Activated CD4-positive, alpha-beta memory T cell treated with anti-CD3 and anti-CD28 coated beads, Interleukin-2, amount 10 ng/mL, durations not matched to agents 7 days and 5 days (primary cell): Measurements from ENCODE around the gene REXO5. TPM values are rescaled to one million over a fixed set of nuclear protein-coding genes. Genes with fewer than 3 reads are reported as not detected.

Experiments
- CTCF ChIA-PET: fragments of 350-600 bp; sonication (Branson Sonifier 250); formaldehyde crosslinking; loops from one replicate; lab custom pipeline; 2021; ENCODE audit warnings: antibody characterized with exemption, inconsistent platforms; lab: Charles Lee
- POLR2A ChIA-PET: fragments of 350-600 bp; sonication (Branson Sonifier 250); formaldehyde crosslinking; loops from one replicate; lab custom pipeline; 2021; ENCODE audit warnings: antibody characterized with exemption; lab: Charles Lee
- DNase-seq: peaks from one replicate; pipeline ENCODE4 v3.0.0-alpha.2; 2020
- H3K27ac Mint-ChIP-seq: one replicate; pipeline ENCODE4 v1.8.0; 2021; ENCODE audit warnings: mild to moderate bottlenecking, mixed read lengths
- H3K27me3 Mint-ChIP-seq: one replicate; pipeline ENCODE4 v1.8.0; 2021; ENCODE audit warnings: mixed read lengths
- H3K36me3 Mint-ChIP-seq: one replicate; pipeline ENCODE4 v1.8.0; 2021; ENCODE audit warnings: low read depth, mixed read lengths
- H3K4me1 Mint-ChIP-seq: one replicate; pipeline ENCODE4 v1.8.0; 2021; ENCODE audit warnings: mixed read lengths
- H3K4me3 Mint-ChIP-seq: one replicate; pipeline ENCODE4 v1.8.0; 2021; ENCODE audit warnings: mild to moderate bottlenecking, mixed read lengths
- H3K9me3 Mint-ChIP-seq: one replicate; pipeline ENCODE4 v1.8.0; 2021; ENCODE audit warnings: mixed read lengths
- total RNA-seq, 2 experiments: library from RNA; stranded (reverse); gene quantifications; one replicate each; pipeline ENCODE4 v1.2.3, GENCODE V29; 2021

Gene REXO5
- total RNA-seq, 2 experiments from 2014 or later = 16.2 to 17.4 TPM

GRCh38 chr16:20866801-20867200, 60.5 kb downstream of the REXO5 start:
- H3K27ac Mint-ChIP-seq = peak overlapping the region; percentile 78
- POLR2A ChIA-PET = interaction anchor here (0.9 to 4.3 kb wide), 5 partner anchors 7 to 33 kb away, joined by 3 to 28 read pairs (median 6); partner anchors contain the start of genes DCUN1D3 and LYRM1

GRCh38 chr16:20867585-20867984, 61.3 kb downstream of the REXO5 start:
- no peaks in the 10 kb centered on the region for H3K9me3 Mint-ChIP-seq
- no peak overlapping the region for H3K4me3 Mint-ChIP-seq
- DNase-seq = no peak
- POLR2A ChIA-PET = interaction anchor here (1.5 to 4.3 kb wide), 2 partner anchors 14 to 32 kb away, joined by 4 to 28 read pairs; partner anchors contain the start of genes DCUN1D3 and LYRM1
- H3K36me3 Mint-ChIP-seq = peaks cover 62% of the 10 kb centered on the region
- peaks cover 75% of the 10 kb centered on the region for H3K4me1 Mint-ChIP-seq
- no peak overlapping the region for H3K27ac Mint-ChIP-seq
- H3K27me3 Mint-ChIP-seq = no peaks in the 10 kb centered on the region
- CTCF ChIA-PET = interaction anchor here (1.4 kb wide), 1 partner anchor 17 kb away, joined by 3 read pairs; no protein-coding TSS in a partner anchor

More at GRCh38 chr16:20866801-20867200, 60.5 kb downstream of the REXO5 start:
- H3K9me3 Mint-ChIP-seq = no peaks in the 10 kb centered on the region
- no peak overlapping the region for H3K4me3 Mint-ChIP-seq
- H3K27me3 Mint-ChIP-seq = no peaks in the 10 kb centered on the region
- H3K36me3 Mint-ChIP-seq = peaks cover 64% of the 10 kb centered on the region
- no peak for DNase-seq
- CTCF ChIA-PET = interaction anchor here (0.6 to 4.1 kb wide), 4 partner anchors 8 to 1785 kb away, joined by 3 to 32 read pairs (median 6); no protein-coding TSS in a partner anchor
- H3K4me1 Mint-ChIP-seq = peaks cover 67% of the 10 kb centered on the region

GRCh38 chr16:20868890-20869289, 62.6 kb downstream of the REXO5 start:
- Mint-ChIP-seq H3K36me3 (peaks cover 57% of the 10 kb centered on the region), H3K9me3 (no peaks in the 10 kb centered on the region), H3K4me3 (no peak overlapping the region), H3K4me1 (peaks cover 79% of the 10 kb centered on the region), H3K27ac (peak overlapping the region; percentile 14), H3K27me3 (no peaks in the 10 kb centered on the region)
- POLR2A ChIA-PET = no interaction called here
- CTCF ChIA-PET = no interaction called here
- no peak for DNase-seq

- Mint-ChIP-seq H3K9me3 (no peaks in the 10 kb centered on the region), H3K4me3 (no peak overlapping the region), H3K4me1 (peaks cover 80% of the 10 kb centered on the region), H3K27ac (no peak overlapping the region), H3K36me3 (peaks cover 46% of the 10 kb centered on the region), H3K27me3 (no peaks in the 10 kb centered on the region)
- ChIA-PET CTCF (no interaction called here), POLR2A (interaction anchor here (0.6 to 1.5 kb wide), 3 partner anchors 63 to 1326 kb away, joined by 3 to 5 read pairs (median 4); partner anchors contain the start of genes ERI2 and REXO5)
- DNase-seq = no peak
These were observed 63.9 kb downstream of the REXO5 start for GRCh38 chr16:20870122-20870820.

- H3K36me3 Mint-ChIP-seq = peaks cover 44% of the 10 kb centered on the region
- peaks cover 78% of the 10 kb centered on the region for H3K4me1 Mint-ChIP-seq
- no peaks in the 10 kb centered on the region for H3K9me3 Mint-ChIP-seq
- no peak overlapping the region for H3K4me3 Mint-ChIP-seq
- CTCF ChIA-PET = interaction anchor here (1.2 kb wide), 1 partner anchor 21 kb away, joined by 5 read pairs; no protein-coding TSS in a partner anchor
- no peak overlapping the region for H3K27ac Mint-ChIP-seq
- no peak for DNase-seq
- no peaks in the 10 kb centered on the region for H3K27me3 Mint-ChIP-seq
- POLR2A ChIA-PET = interaction anchor here (1.0 to 1.5 kb wide), 2 partner anchors 64 to 73 kb away, joined by 3 to 4 read pairs; partner anchors contain the start of genes ERI2 and REXO5
These were observed 64.9 kb downstream of the REXO5 start for GRCh38 chr16:20871258-20871657.

- Mint-ChIP-seq H3K4me3 (no peak overlapping the region), H3K9me3 (no peaks in the 10 kb centered on the region), H3K4me1 (peaks cover 76% of the 10 kb centered on the region), H3K27me3 (no peaks in the 10 kb centered on the region), H3K27ac (peak overlapping the region; percentile 9), H3K36me3 (peaks cover 42% of the 10 kb centered on the region)
- DNase-seq = no peak
- ChIA-PET POLR2A (interaction anchor here (7.0 kb wide), 1 partner anchor 29 kb away, joined by 113 read pairs; the partner anchor contains the start of genes DCUN1D3 and LYRM1), CTCF (interaction anchor here (0.7 to 3.3 kb wide), 3 partner anchors 18 to 23 kb away, joined by 3 to 32 read pairs (median 5); no protein-coding TSS in a partner anchor)
These were observed 65.9 kb downstream of the REXO5 start for GRCh38 chr16:20871941-20872815.

- ChIA-PET CTCF (interaction anchor here (0.6 to 3.3 kb wide), 7 partner anchors 9 to 650 kb away, joined by 3 to 32 read pairs (median 3); partner anchors contain the start of gene LYRM1), POLR2A (interaction anchor here (2.0 to 7.0 kb wide), 5 partner anchors 8 to 66 kb away, joined by 5 to 113 read pairs (median 18); partner anchors contain the start of genes DCUN1D3, ERI2, LYRM1 and REXO5)
- Mint-ChIP-seq H3K27ac (peak overlapping the region; percentile 93), H3K9me3 (no peaks in the 10 kb centered on the region), H3K4me3 (no peak overlapping the region), H3K27me3 (no peaks in the 10 kb centered on the region), H3K4me1 (peaks cover 74% of the 10 kb centered on the region), H3K36me3 (peaks cover 40% of the 10 kb centered on the region)
- no peak for DNase-seq
These were observed 67.0 kb downstream of the REXO5 start for GRCh38 chr16:20873331-20873730.

- Mint-ChIP-seq H3K9me3 (no peaks in the 10 kb centered on the region), H3K36me3 (peaks cover 42% of the 10 kb centered on the region), H3K27me3 (no peaks in the 10 kb centered on the region), H3K27ac (peak overlapping the region; percentile 93), H3K4me1 (peaks cover 76% of the 10 kb centered on the region), H3K4me3 (peak overlapping the region; percentile 54)
- no peak for DNase-seq
- CTCF ChIA-PET = interaction anchor here (0.8 to 3.3 kb wide), 21 partner anchors 9 to 1319 kb away, joined by 3 to 32 read pairs (median 5); partner anchors contain the start of genes DCUN1D3, LYRM1, THUMPD1 and VPS35L
- POLR2A ChIA-PET = interaction anchor here (0.8 to 7.0 kb wide), 17 partner anchors 8 to 69 kb away, joined by 3 to 113 read pairs (median 5); partner anchors contain the start of genes DCUN1D3, ERI2, LYRM1 and REXO5
These were observed 67.8 kb downstream of the REXO5 start for GRCh38 chr16:20874088-20874581.

GRCh38 chr16:20875355-20875650, 69.0 kb downstream of the REXO5 start:
- ChIA-PET CTCF (interaction anchor here (0.7 to 3.3 kb wide), 17 partner anchors 8 to 1320 kb away, joined by 3 to 32 read pairs (median 6); partner anchors contain the start of genes DCUN1D3, LYRM1 and VPS35L), POLR2A (interaction anchor here (0.8 to 7.0 kb wide), 18 partner anchors 9 to 68 kb away, joined by 3 to 113 read pairs (median 5); partner anchors contain the start of genes DCUN1D3, ERI2, LYRM1 and REXO5)
- no peaks in the 10 kb centered on the region for H3K27me3 Mint-ChIP-seq
- H3K4me3 Mint-ChIP-seq = peak overlapping the region; percentile 41
- no peaks in the 10 kb centered on the region for H3K9me3 Mint-ChIP-seq
- H3K27ac Mint-ChIP-seq = peak overlapping the region; percentile 93
- no peak for DNase-seq
- H3K4me1 Mint-ChIP-seq = peaks cover 87% of the 10 kb centered on the region
- H3K36me3 Mint-ChIP-seq = peaks cover 45% of the 10 kb centered on the region

GRCh38 chr16:20878682-20879147, 72.4 kb downstream of the REXO5 start:
- H3K27ac Mint-ChIP-seq = peak overlapping the region; percentile 77
- POLR2A ChIA-PET = interaction anchor here (1.4 to 7.0 kb wide), 2 partner anchors 13 to 22 kb away, joined by 6 to 113 read pairs; partner anchors contain the start of genes DCUN1D3 and LYRM1
- CTCF ChIA-PET = interaction anchor here (0.6 to 2.2 kb wide), 6 partner anchors 13 to 73 kb away, joined by 3 to 9 read pairs (median 4); partner anchors contain the start of genes DCUN1D3, ERI2, LYRM1 and REXO5

GRCh38 chr16:20879175-20880040, 73.1 kb downstream of the REXO5 start:
- H3K4me1 Mint-ChIP-seq = peaks cover 80% of the 10 kb centered on the region
- ChIA-PET POLR2A (interaction anchor here (1.4 to 7.0 kb wide), 2 partner anchors 13 to 22 kb away, joined by 6 to 113 read pairs; partner anchors contain the start of genes DCUN1D3 and LYRM1), CTCF (interaction anchor here (1.0 to 2.2 kb wide), 4 partner anchors 14 to 35 kb away, joined by 3 to 9 read pairs (median 4); partner anchors contain the start of genes DCUN1D3 and LYRM1)
- H3K4me3 Mint-ChIP-seq = no peak overlapping the region
- no peak for DNase-seq
- no peaks in the 10 kb centered on the region for H3K27me3 Mint-ChIP-seq
- no peaks in the 10 kb centered on the region for H3K9me3 Mint-ChIP-seq
- peaks cover 50% of the 10 kb centered on the region for H3K36me3 Mint-ChIP-seq
- H3K27ac Mint-ChIP-seq = peak overlapping the region; percentile 77

More at GRCh38 chr16:20878682-20879147, 72.4 kb downstream of the REXO5 start:
- Mint-ChIP-seq H3K36me3 (peaks cover 44% of the 10 kb centered on the region), H3K9me3 (no peaks in the 10 kb centered on the region), H3K4me1 (peaks cover 81% of the 10 kb centered on the region), H3K4me3 (no peak overlapping the region), H3K27me3 (no peaks in the 10 kb centered on the region)
- DNase-seq = no peak
